MM.1S (cell line): ENCODE results near the gene SNX1.
A peak's percentile ranks its signal among the peaks of the same experiment; 100 is the strongest.

ENCODE experiments used
- DNase-seq: peaks from one replicate; pipeline ENCODE4 v3.0.0-alpha.2; 2015
- H2AFZ ChIP-seq: fragments of 300-600 bp; sonication (generic); 2 replicates; pipeline ENCODE4 v1.6.0; 2016; ENCODE audit warnings: antibody characterized with exemption, low read length
- H3F3A ChIP-seq: fragments of 300-600 bp; sonication (generic); 2 replicates; pipeline ENCODE4 v1.6.1; 2016; ENCODE audit warnings: mild to moderate bottlenecking, antibody characterized with exemption, low read length, moderate library complexity, mixed read lengths; ENCODE audit not compliant: insufficient read depth
- H3K27ac ChIP-seq: fragments of 300-600 bp; sonication (generic); 2 replicates; pipeline ENCODE4 v1.5.1; 2016; ENCODE audit warnings: mild to moderate bottlenecking, low read length
- H3K27me3 ChIP-seq: fragments of 300-600 bp; sonication (generic); replicated peaks from 2 replicates; pipeline ENCODE4 v1.6.0; 2016; ENCODE audit warnings: low read length; ENCODE audit not compliant: insufficient read depth
- H3K36me3 ChIP-seq: fragments of 300-600 bp; sonication (generic); replicated peaks from 2 replicates; pipeline ENCODE4 v1.6.1; 2016; ENCODE audit warnings: mild to moderate bottlenecking, low read length, mixed read lengths; ENCODE audit not compliant: insufficient read depth
- H3K4me1 ChIP-seq: fragments of 300-600 bp; sonication (generic); 2 replicates; pipeline ENCODE4 v1.6.1; 2016; ENCODE audit warnings: low read length, mixed read lengths
- H3K4me2 ChIP-seq: fragments of 300-600 bp; sonication (generic); 2 replicates; pipeline ENCODE4 v1.6.0; 2016; ENCODE audit warnings: low read depth, low read length
- H3K4me3 ChIP-seq: fragments of 300-600 bp; sonication (generic); 2 replicates; pipeline ENCODE4 v1.5.1; 2016; ENCODE audit warnings: low read length, mixed read lengths
- H3K79me2 ChIP-seq: fragments of 300-600 bp; sonication (generic); 2 replicates; pipeline ENCODE4 v1.6.1; 2016; ENCODE audit warnings: mixed run types, low read length, mixed read lengths
- H3K9ac ChIP-seq: fragments of 300-600 bp; sonication (generic); 2 replicates; pipeline ENCODE4 v1.6.1; 2016; ENCODE audit warnings: low read length, mixed read lengths
- H3K9me2 ChIP-seq: fragments of 300-600 bp; sonication (generic); replicated peaks from 2 replicates; pipeline ENCODE4 v1.6.1; 2016; ENCODE audit warnings: mild to moderate bottlenecking, low read length, mixed read lengths; ENCODE audit not compliant: insufficient read depth
- H3K9me3 ChIP-seq: fragments of 300-600 bp; sonication (generic); replicated peaks from 2 replicates; pipeline ENCODE4 v1.6.1; 2016; ENCODE audit warnings: mild to moderate bottlenecking, low read length, mixed read lengths; ENCODE audit not compliant: insufficient read depth
- H4K20me1 ChIP-seq: fragments of 300-600 bp; sonication (generic); 2 replicates; pipeline ENCODE4 v1.6.1; 2016; ENCODE audit warnings: mild to moderate bottlenecking, low read length, moderate library complexity, mixed read lengths; ENCODE audit not compliant: insufficient read depth
- CTCF ChIP-seq: fragments of 300-600 bp; sonication (generic); IDR thresholded peaks from 2 replicates; pipeline ENCODE4 v1.5.1; 2016; ENCODE audit warnings: antibody characterized with exemption, low read length, mixed read lengths
- EZH2 ChIP-seq: fragments of 300-600 bp; sonication (generic); optimal IDR thresholded peaks from 2 replicates; pipeline ENCODE3; 2017; ENCODE audit warnings: low read depth, mild to moderate bottlenecking, antibody characterized with exemption, low read length, mixed read lengths
- EZH2phosphoT487 ChIP-seq: fragments of 300-600 bp; sonication (generic); IDR thresholded peaks from 2 replicates; pipeline ENCODE4 v1.6.1; 2018; ENCODE audit warnings: antibody characterized with exemption, low read length

SNX1 gene

GRCh38 chr15:64162478-64162868, 66.7 kb downstream of the SNX1 start:
- peaks cover 53% of the 10 kb centered on the region for H3K79me2 ChIP-seq
- H3K36me3 ChIP-seq, result peaks cover 17% of the 10 kb centered on the region

GRCh38 chr15:64162869-64163658, 67.3 kb downstream of the SNX1 start, which contains the start of gene PPIB:
Gene PPIB, minus strand, starts transcription at chr15:64163022. Its CDS starts 36 bp downstream, at chr15:64162986.
- Histone ChIP-seq H3K9me3 (no peaks in the 10 kb centered on the region), H3K9me2 (no peaks in the 10 kb centered on the region), H3K9ac (peak within 1 kb of the TSS; percentile 86), H3K4me3 (peak within 1 kb of the TSS; percentile 75), H3K27ac (peak within 1 kb of the TSS; percentile 78), H3K4me1 (peaks cover 25% of the 10 kb centered on the region), H3K4me2 (peak within 1 kb of the TSS; percentile 83), H3K79me2 (peaks cover 47% of the 10 kb centered on the region), H4K20me1 (peaks cover 9% of the 10 kb centered on the region), H3K27me3 (no peaks in the 10 kb centered on the region), H3K36me3 (peaks cover 13% of the 10 kb centered on the region), H3F3A (peaks cover 26% of the 10 kb centered on the region), H2AFZ (peak within 1 kb of the TSS; percentile 98)
- TF ChIP-seq EZH2 (no peak), CTCF (peak; percentile 49), EZH2phosphoT487 (no peak)
- DNase-seq, result peak; percentile 98

More at GRCh38 chr15:64162478-64162868, 66.7 kb downstream of the SNX1 start:
- Histone ChIP-seq H3K9me3 (no peaks in the 10 kb centered on the region), H3K4me2 (peak overlapping the region; percentile 83), H3K9me2 (no peaks in the 10 kb centered on the region), H3K9ac (peak overlapping the region; percentile 86), H3K27ac (peak overlapping the region; percentile 73), H3K4me1 (peaks cover 25% of the 10 kb centered on the region), H3K4me3 (peak overlapping the region; percentile 75), H4K20me1 (peaks cover 11% of the 10 kb centered on the region), H2AFZ (0 out of 2 replicates have a peak overlapping the region, but pooled peaks have one; percentile 29), H3F3A (peaks cover 31% of the 10 kb centered on the region), H3K27me3 (no peaks in the 10 kb centered on the region)
- no peak for DNase-seq
- no peak for TF ChIP-seq CTCF
- no peak for TF ChIP-seq EZH2phosphoT487
- TF ChIP-seq EZH2, result no peak

- H3K36me3 ChIP-seq, result peaks cover 9% of the 10 kb centered on the region; the same call in 1 of the 2 replicates
- H2AFZ ChIP-seq, result peak overlapping the region; percentile 98
- DNase-seq, result no peak
- peak overlapping the region; percentile 57 for H3K4me3 ChIP-seq
- TF ChIP-seq CTCF (no peak), EZH2phosphoT487 (no peak), EZH2 (no peak)
- H3K27me3 ChIP-seq, result no peaks in the 10 kb centered on the region
- peak overlapping the region; percentile 81 for H3K4me2 ChIP-seq
- H3F3A ChIP-seq, result peaks cover 19% of the 10 kb centered on the region; the same call in 1 of the 2 replicates
- no peaks in the 10 kb centered on the region for H3K9me3 ChIP-seq
- peaks cover 40% of the 10 kb centered on the region for H3K79me2 ChIP-seq
- H4K20me1 ChIP-seq, result peaks cover 7% of the 10 kb centered on the region; the same call in 1 of the 2 replicates
- peak overlapping the region; percentile 63 for H3K9ac ChIP-seq
- peaks cover 25% of the 10 kb centered on the region for H3K4me1 ChIP-seq
- no peaks in the 10 kb centered on the region for H3K9me2 ChIP-seq
- H3K27ac ChIP-seq, result peak overlapping the region; percentile 78
Observed at GRCh38 chr15:64163659-64164362, 68.0 kb downstream of the SNX1 start.
